NCI-H82 (cell line): ENCODE results near the gene ASIC1.

Source experiments
- DNase-seq: peaks from one replicate; lab custom pipeline; 2025; lab: John Stamatoyannopoulos, UW

The ASIC1 gene

DNA sequence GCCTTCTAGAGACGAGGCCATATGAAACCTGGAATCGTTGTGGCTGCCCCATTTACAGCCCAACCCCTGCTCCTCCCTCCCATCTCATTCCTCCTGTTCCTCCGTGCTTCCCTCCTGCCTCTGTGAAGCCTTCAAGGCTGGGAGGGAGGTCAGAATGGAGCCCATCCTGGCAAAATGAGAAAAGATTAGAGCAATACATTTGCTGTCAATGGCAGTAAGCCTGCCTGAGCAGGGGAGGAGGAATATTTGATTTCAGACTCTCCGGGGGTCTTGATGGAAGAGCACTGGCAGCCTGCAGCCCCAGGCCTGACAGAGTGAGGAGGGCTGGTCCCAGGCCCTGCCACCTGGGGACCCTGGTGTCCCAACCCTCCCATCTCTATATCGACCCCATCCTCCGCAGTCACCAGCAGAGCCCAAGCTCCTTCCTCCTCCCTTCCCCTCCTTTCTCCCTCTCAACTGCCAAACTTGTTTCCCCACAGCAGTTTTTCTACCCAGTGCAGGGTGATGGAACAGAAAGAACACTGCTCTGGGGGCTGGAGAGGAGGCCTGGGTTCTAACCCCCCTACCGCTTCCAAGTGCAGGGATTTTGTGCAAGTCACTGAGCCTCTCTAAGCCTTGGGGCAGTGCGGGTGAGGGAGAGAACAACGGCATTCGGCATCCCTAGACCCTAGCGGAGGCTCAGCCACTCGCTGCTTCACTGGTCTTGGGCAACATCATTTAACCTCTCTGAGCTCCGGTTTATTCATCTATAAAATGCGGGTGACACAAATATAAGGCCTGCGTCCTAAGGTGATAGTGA is 16.1 kb upstream of the ASIC1 start:
- DNase-seq: no peak

DNA sequence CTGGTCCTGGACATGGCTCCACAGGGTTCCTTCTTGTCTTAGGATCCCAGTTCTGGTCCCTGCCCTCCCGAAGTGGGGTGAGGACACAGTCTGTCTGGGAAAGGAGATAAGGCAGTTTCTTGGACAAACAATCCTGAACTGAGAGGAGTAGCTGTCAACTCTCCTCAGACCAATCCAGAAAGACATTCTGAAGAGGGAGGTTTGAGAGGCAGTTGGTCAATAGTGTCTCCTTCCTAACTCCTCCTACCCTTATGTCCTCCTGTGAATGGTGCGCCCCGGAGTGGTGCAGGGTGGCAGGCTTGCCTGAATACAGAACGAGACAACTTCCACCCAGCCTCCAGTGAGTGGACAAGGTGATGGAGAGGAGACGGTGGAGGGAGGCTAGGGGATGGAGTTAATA is 15.4 kb upstream of the ASIC1 start:
- no peak for DNase-seq

DNA sequence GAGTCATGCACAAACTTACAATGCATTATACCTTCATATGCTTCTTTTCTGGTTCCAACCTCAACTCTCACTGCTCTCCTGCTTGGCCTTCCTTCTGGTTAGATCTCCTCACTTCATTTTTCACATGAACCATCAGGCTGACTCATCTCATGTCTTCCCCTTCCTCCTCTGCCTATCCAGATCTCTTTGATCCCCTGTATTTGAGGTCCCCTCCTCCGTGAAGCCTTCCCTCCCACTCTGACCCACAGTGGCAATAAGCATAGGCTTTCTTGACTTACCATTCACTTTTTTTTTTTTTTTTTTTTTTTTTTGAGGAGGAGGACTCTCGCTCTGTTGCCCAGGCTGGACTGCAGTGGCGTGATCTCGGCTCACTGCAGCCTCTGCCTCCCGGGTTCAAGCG is 14.7 kb upstream of the ASIC1 start:
- DNase-seq: no peak

DNA sequence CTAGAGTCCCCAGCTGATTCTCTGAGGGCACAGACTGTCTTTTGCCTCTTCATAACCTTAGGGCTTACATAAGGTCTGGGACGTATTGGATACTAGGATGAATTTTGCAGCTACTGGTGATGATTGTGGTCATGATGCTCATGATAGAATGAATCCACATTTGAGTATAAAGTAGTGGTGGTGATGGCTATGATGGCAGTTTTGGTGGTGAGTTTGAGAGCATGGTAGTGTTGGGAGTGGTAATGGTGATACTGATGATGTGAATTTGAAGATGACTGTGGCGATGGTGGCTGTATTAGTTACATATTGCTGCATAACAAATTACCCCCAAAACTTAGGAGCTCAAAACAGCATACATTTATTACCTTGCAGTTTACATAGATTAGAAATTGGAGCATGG is 14.1 kb upstream of the ASIC1 start:
- no peak for DNase-seq

DNA sequence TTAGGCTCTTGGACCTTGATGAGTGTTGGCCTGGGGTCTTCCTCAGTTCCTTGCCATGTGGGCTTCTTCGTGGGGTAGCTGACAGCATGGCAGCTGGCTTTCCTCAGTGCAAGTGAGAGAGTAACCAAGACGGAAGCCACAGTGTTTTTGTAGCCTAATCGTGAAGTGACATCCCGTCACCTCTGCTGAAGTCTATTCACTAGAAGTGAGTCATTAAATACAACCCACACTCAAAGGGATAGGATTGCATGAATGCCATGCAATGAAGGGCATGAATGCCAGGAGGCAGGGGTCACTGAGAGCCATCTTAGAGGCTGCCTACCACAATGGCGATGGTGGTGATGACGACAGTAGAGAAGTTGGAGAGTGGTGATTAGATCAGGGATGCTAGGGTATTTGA is 13.5 kb upstream of the ASIC1 start:
- DNase-seq: no peak

DNA sequence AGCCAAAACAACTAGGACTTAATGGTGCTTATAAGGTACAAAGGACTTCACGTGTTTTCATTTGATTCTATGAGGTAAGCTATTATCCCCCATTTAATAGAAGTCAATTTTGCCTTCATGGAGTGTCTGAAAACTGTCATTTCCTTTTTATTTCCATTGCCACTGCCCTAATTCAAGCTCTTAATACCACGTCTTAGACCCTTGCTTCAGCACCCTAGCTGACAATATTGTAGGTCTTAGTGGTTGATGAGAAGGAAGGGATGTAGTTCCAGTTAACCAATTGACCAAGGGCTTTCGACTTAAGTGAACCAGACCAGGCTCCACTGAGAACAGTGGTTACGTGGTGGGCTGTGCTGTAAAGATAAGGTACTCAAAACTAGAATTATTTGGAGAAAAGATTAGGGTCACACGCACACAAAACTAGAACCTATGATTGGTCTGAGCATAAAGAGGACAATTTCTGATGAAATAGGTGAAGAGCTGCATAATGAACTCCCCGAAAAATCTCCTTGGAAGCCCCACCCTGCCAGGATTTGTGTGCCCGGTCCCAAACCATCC is 9.6 kb upstream of the ASIC1 start:
- DNase-seq: no peak

DNA sequence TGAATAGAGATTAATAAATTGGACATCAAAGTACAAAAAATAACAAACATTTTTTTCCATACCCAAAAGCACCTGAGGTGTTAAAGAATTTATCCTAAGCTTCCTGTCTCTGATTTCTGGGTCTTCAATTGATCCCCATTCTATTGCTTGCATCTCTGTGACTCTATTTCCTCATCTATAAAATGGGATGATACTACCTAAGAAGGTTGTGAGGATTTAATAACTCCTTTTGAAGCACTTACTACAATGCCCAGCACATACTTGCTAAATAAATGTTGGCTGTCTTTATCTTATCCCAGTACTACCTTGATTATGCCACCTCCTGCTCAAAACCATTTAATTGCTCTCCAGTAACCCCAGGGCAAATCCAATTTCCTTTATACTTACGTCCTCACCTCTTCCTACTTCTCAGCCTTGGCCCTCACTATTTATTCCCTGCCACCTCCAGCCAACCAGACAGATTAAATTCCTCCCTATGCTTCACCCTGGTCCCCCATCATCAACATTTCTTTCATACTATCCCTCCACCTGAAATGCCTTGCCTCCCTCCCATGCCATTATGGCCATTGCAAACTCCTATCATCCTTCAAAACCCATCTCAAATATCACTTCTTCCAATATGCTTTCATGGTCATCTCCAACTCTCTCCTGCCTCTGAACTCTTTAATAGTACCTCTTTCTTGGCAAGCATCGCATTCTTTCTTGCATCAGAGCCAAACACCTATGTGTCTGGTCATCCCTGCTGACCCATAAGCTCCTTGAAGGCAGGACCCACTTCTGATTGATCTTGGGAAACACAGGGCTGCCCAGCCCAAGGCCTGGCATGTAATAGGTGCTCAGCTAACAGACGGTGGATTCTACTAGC is 7.9 kb upstream of the ASIC1 start:
- DNase-seq: peak; percentile 46

DNA sequence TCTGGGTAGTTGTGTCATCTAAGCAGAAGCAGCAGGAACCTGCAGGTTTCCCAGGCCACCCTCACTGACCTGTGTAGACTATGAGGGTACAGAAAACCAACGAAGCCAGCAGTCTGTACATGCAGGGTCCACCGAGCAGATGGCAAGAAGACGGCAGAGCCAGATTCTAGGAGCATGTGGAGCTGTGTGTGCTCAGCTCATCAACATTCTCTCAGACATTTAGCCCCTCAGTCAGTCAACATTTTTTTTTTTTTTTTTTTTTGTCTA is 7.3 kb upstream of the ASIC1 start:
- peak; percentile 59 for DNase-seq

DNA sequence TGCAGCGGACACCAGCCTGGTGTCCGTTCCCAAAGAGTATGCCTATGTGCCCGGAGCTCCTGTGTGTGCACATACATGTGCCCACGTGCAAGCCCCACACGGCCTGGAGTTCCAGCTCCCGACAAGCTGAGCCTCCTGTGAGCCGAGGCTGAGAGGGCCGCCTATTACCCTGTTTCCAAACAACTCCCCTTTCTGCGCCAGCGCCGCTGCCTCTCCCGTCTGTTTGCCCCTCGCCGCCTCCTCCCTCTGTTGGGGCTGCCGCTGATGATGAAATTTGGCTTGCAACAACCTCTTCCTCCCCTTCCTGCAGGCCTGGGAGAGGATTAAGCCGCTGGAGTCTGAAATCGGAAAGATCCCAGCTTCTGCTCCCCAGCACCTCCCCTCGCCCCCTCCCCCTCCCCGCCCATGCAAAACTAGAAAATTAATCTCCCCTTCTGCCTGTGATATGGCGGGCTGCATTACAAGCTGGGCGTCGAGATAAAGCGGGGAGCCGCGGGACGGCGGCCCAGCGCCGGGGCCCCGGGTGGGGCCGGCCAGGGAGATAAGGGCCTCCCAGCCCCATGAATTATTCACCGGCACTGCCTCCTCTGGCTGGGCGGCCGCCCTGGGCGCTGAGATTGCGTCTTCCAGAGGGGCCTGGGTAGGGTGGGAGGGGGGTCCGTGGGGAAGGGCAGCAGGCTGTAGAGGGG is 6.8 kb upstream of the ASIC1 start:
- peak; percentile 94 for DNase-seq

DNA sequence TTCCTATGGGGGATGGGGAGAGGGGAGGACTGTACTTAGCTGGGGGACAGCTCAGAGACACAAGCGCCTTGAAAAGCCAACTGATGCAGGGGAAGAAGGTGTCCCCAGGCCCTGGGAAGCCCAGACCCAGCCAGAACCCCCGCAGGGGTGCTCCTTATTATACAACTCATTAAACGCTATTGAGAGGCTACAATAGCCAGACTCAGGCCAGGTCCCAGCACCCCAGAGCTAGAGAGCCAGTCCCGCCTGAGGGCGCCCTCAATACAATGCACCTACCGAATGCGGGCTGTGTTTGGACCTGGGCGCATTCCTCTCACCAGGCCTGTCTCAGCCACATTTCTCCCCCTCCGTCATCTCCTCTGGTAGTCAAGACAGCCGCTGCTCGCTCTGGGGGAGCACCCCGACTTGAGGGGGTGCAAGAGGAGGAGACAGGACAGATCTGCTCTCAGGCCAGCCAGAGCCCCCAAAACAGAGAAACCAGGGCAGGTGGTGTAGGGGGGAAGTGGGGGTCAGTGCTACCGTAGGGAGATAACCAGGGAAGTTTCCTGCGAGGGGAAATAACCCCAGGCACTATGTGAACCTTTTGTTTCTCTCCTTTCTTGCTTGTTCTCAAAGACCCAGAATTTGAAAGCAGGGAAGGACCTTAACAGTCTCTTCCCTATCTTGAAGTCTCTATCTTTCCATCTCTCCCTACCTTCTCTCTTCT is 6.1 kb upstream of the ASIC1 start:
- DNase-seq: peak; percentile 53

DNA sequence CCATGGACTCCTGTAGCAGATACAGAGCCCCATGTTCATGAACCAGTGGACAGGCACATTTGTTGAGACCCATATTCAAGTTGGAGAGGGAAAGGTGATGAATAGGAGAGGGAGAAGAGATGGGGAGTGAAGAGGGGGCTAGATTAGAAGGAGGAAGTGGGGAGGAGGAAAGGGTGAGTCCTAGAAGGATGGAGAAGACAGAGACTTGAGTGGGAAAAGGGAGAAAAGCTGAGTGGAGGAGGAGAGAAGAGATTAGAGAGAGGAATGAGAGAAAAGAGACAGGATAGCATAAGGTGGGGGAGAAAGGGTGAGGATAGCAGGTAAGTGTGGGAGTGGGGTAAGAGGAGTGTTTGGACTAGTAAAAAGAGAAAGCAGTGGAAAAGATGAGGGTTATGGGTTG is 4.9 kb upstream of the ASIC1 start:
- DNase-seq: no peak

DNA sequence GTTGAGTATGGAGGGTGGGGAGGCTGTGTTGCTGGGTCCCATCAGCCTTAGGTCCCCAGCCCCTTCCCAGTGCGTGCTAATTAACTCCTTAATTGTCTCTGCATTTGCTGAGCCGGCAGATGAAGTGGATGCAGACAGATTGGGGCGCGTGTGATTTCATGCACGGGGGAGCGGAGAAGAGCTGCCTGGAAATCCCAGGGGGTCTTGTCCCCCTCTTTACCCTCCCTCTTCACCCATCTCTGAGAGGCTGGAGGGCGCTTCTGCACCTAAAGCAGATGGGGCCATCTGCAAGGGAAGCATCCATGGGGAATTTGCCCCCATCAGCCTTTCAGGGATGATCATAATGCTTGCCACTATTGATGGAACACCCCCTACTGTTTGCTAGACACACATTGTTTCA is 4.4 kb upstream of the ASIC1 start:
- DNase-seq: peak; percentile 44

DNA sequence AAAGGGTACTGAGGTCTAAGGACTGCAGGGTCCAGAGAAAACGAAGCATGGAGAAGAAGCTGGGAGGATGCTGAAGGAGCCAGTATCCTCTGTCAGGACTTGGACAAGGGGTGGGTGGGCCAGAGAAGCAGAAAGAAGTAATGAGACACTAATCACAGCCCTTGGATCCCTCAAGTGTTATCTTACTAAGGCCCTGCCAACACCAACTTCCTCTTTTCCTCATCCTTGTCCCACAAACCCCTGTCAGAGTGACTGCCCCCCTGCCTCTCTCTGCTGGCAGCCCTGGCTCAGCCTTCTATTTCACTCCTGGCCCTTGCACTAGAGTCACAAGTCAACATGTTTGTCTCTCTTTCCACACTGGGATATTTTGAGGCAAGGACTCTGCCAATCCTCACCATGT is 3.8 kb upstream of the ASIC1 start:
- no peak for DNase-seq

DNA sequence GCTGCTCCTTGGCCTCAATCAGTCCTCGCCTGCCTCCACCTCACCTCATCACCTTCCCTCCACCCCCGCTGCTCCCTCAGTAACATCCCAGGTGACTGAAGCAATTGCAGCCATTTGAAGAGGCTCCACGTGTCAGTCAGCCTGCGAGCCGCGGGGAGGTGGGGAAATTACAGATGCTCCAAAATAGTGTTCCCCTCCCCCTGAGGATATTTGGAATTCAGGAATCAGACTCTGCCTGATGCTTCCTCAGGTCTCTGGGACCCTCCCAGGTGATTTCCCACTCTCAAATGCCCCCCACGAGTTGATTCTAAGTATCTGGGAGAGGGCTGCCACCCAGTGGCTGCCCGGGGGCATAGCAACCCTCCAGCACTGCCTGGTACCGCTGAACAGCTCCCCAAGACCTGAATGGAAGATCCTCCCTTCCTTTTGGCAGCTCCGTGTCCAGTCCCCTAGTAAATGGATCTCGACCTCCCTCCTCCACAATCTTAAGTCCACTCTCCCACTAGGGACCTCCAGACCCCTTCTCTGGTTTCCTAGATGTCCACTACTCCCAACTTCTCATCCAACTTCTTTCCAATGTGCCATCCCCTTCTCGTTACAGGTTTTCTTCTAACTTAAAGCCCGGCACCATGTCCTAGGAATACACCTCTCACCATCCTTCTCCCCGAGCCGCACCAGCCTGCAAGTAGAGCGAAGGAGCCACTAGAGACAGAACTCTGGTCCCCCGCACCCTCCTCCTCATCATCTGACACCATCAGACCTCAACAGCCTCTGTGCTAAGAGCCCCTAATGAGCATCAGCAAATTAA is 1.4 kb upstream of the ASIC1 start:
- DNase-seq: peak; percentile 83

DNA sequence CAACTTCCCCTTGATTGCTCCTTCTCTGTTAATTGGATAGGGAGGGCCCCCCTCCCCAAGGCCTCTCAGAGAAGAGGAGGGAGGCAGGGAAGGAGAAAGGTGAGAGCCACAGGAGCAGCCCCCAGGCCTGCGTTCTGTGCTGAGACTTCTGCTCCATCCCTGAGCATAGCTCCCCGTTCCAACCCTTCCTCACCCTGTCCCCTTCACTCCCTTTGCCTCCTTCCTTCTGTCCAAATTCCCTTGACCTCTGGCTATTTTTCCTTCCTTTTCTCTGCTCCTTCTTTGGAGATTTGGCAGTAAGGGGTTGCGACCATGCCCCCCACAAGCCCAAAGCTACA is 788 bp upstream of the ASIC1 start:
- no peak for DNase-seq

DNA sequence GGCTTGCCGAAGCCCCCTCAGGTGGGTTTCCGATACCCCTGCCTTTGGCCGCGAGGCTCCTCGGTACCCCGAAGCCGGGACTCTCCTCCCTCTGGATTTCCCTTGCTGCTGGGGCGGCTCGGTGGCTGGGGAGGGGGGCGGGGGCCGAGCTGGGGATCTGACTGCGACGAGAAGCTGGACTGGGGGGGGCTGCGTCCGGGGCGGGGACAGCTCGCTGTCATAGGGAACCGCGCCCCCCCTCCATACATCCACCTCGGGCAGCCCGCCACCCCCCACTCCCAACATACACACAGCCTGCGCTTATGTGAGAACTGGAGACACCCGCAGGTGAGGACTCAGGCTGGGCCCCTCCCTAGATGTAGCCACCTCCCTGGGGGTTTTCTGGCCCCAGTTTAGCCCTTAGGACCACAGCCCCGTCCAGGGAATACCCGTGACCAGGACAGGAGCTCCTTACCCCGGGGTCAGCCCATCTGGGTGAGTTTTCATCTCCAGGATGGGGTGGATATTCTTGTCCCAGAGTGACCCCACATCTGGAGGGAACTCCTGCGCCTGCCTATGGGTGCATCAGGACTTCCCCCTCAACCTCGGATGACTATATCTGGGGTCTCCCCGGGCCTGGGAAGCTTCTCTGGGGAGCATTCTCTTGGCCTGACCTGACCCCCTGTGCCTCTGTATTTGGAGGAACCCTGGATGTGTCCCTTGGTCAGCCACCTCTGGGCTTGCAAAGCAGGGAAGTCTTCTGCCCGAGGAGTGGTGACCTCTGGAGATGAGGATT is 687 bp downstream of the ASIC1 start:
- DNase-seq: peak; percentile 36

DNA sequence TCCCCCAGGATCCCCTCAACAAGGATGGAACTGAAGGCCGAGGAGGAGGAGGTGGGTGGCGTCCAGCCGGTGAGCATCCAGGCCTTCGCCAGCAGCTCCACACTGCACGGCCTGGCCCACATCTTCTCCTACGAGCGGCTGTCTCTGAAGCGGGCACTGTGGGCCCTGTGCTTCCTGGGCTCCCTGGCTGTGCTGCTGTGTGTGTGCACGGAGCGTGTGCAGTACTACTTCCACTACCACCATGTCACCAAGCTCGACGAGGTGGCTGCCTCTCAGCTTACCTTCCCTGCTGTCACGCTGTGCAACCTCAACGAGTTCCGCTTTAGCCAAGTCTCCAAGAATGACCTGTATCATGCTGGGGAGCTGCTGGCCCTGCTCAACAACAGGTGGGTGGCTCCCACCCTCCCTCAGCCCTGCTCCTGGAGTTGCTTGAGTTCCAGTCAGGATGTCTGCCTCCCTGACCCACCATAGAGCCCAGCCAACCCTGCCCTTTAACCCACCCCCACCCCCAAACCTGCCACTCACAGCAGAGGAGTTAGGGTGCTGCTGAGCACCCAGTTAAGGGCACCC is 1.4 kb downstream of the ASIC1 start:
- DNase-seq: no peak

DNA sequence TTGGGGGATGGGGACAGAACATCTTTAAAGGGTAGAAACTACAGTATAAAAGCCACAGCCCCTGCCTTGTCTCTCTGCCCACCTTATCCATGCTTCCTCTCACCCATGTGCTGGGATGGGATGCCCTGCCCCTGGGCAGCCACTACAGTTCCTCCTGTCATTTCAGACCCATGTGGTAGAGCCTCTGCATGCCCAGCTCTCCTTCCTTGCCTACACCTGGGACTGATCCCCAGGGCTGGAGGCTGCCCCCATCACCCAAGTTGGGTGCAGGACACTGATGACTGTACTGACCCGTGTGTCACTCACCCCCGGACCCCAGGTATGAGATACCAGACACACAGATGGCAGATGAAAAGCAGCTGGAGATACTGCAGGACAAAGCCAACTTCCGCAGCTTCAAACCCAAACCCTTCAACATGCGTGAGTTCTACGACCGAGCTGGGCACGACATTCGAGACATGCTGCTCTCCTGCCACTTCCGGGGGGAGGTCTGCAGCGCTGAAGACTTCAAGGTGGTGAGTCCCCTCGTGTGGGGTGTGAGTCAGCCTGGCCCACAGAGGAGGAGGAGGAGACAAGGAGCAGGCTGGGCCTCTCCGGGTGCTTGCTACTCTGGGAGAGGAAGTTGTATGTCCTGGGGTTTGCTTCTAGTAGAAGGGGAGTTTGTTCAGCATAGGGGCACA is 2.2 kb downstream of the ASIC1 start:
- no peak for DNase-seq

DNA sequence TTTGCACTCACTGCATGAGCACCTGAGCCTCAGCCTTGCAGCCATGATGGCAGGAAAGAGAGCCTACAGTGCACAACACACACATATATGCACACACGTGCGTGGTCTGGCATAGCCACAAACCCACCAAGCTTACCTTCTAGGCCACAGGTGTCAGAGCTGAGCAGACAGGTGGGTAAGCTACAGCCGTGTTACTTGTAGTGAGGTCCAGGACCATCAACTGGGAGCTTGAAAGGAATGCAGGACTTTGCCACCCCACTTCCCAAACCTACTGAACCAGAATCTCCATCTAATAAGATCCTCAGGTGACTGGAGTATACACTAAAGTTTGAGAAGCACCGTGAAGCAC is 2.7 kb downstream of the ASIC1 start:
- DNase-seq: no peak

DNA sequence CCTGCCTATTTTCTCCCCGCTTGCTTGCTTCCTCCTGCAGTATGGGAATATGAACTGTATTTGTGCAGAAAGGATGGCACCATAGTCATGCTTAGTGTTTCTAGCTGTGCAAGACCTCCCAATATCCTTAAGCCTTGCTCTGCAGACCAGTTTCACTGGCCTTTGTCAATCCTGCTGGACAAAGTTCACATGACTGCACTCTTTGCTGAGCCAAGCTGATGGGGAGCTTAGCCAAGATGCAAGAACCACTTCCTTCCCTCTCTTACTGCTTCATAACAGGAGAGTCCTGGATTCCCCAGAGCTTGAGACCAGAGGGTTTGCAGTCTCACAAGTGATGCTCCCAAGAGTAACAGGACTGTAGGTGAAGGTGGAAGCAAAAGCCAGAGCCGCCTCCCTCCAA is 3.8 kb downstream of the ASIC1 start:
- DNase-seq: no peak
